Spleen (tissue), 7 donors: Measurements from ENCODE around the gene TP63.

Experiments
- CTCF ChIP-seq, 11 experiments: fragments of 200-600 bp in 7 of 11; fragments of 450-650 bp in 4 of 11; sonication (generic) in 4 of 11; IDR thresholded peaks in 8 of 11; conservative IDR thresholded peaks in 3 of 11; 1 replicate in 7 of 11; 2 replicates in 4 of 11; pipeline versions ENCODE4 v1.4.0 to v1.8.0; 2016 to 2021; ENCODE audit warnings: antibody characterized with exemption in 11 of 11, inconsistent platforms in 4 of 11, mild to moderate bottlenecking in 1 of 11
- POLR2A ChIP-seq, 3 donors: fragments of 450-650 bp; IDR thresholded peaks; one replicate each; pipeline ENCODE4 v1.5.1; 2017; ENCODE audit warnings: antibody characterized with exemption in 3 of 3, mild to moderate bottlenecking in 1 of 3
- POLR2AphosphoS5 ChIP-seq, 3 donors: sonication (generic); formaldehyde crosslinking; IDR thresholded peaks; one replicate each; pipeline ENCODE4 v1.5.1; 2017; ENCODE audit warnings: antibody characterized with exemption in 3 of 3
- donor health status: DM: no; HTN: no; CAD: no; lungs with moderate emphysema.
- donor health status: DM: no; HTN: no; CAD: no.
- donor health status: DM: no; HTN: no; CAD: no.

- TF ChIP-seq CTCF (IDR thresholded peaks at IDR 0.05 in 8 of 11, conservative IDR thresholded peaks at IDR 0.05 in 3 of 11), result no peak
- TF ChIP-seq POLR2AphosphoS5 (IDR thresholded peaks at IDR 0.05), result no peak
- TF ChIP-seq POLR2A (IDR thresholded peaks at IDR 0.05), result no peak
Observed at GRCh38 chr3:189911001-189911400, 279.8 kb downstream of the TP63 start.
